HG03045 (cell line): ENCODE data around the gene UNC45A.
A peak's percentile ranks its signal among the peaks of the same experiment; 100 is the strongest.

ENCODE experiments used
- ATAC-seq: cut with Tn5 transposase; IDR thresholded peaks from one replicate; pipeline ENCODE4 v1.9.1; 2021; ENCODE audit warnings: mild to moderate bottlenecking, moderate library complexity; ENCODE audit not compliant: unreplicated experiment

UNC45A gene

DNA sequence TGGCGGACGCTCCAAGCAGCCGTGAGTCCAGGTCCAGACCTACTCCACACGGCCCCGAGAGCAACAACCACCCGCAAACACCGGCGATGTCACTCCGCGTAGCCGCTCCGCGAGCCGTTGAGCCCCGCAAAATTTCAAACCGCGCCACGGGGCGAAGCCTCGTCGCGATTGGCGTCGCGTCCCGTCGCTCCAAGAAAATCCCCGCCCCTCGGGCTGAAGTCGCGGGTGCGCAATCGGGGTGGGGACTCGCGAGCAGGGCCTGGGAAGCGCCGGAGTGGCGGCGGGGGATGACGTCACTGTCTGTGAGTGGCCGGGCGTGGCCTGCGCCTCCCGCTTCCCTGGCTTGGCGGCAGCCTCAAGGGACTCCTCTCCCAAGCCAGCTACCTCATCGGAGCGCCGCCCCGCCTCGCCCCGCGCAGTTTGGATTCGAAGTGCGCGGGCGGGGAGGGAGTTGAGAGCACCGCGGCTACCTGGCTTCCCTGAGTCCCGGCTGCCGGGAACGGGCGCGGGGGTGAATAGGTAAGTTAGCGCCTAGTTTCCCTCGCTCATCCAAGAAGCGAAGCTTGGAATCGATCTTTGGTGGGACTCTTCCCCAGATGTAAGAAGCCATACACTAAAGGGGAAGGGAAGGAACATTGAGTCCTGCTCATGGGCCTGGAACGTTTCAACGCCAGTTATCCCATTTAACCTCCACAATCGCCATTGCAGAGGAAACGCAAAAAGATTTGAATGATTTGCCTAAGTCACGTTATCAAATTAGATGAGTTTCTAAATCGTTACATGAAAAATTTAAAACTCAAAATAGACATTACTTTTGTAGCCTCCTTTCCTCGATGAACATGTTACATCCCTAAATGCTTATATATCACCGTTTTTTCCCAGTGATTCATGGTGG is 59.6 kb downstream of the UNC45A start, which contains the start of gene PRC1:
Gene PRC1 (minus strand): TSS at position 119 of the 895 bp plus-strand sequence. CDS start 118 bp downstream, at position 1.
- ATAC-seq: peak; percentile 96

DNA sequence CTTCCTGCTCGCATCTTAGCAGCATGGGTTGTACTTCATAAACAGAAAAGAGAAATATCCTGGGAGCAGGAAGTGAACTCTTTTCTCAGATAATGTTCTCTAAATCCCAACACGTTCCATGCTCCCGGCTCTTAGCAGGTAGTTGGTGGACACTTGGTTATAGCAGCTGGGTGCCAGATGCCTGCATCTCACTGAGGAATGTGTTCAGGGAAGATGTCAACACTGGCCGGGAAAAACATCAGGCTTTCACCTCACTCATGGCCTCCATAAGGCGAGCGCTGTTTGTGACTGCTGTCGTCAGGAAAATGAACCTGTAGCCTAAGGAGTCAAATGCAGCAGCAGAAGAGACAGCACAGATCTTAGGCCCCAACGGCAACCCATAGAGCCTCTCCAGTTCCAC is 63.7 kb downstream of the UNC45A start:
- ATAC-seq: no peak

DNA sequence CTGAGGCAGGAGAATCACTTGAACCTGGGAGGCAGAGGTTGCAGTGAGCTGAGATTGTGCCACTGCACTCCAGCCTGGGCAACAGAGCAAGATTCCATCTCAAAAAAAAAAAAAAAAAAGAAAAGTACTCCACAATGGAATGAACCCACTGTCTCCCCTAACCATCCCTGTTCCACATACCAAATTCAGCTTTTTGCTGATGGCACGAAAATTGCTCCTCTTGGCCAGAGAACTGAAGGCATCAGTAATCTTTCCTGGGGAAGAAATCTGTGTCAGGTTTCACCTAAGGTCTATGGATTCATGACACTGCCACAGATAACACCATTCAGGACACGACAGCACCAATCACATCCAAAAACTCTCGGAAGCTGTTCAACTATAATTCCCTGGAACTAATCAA is 66.1 kb downstream of the UNC45A start:
- no peak for ATAC-seq
